HEK293T (cell line): ENCODE measurements around the gene ELMOD1.

ENCODE experiments used
- CTCF ChIA-PET: fragments of 350-600 bp; formaldehyde crosslinking; extraction: SDS; loops from one replicate; lab custom pipeline; 2021; ENCODE audit warnings: antibody characterized with exemption, inconsistent platforms; lab: Yijun Ruan, JAX
- POLR2A ChIA-PET: fragments of 350-600 bp; formaldehyde crosslinking; extraction: SDS; loops from one replicate; lab custom pipeline; 2020; ENCODE audit warnings: antibody characterized with exemption, inconsistent platforms; lab: Yijun Ruan, JAX
- DNase-seq: peaks from one replicate; pipeline ENCODE4 v3.0.0; 2012; ENCODE audit warnings: mixed read lengths; ENCODE audit errors: extremely low spot score
- ARNT ChIP-seq: fragments of 450-650 bp; IDR thresholded peaks from 2 replicates; pipeline ENCODE4 v1.6.1; 2017; ENCODE audit warnings: mild to moderate bottlenecking
- BHLHE40 ChIP-seq: fragments of 450-650 bp; IDR thresholded peaks from 2 replicates; pipeline ENCODE4 v1.6.1; 2016; ENCODE audit warnings: mild to moderate bottlenecking, moderate library complexity, borderline replicate concordance
- CTBP1 ChIP-seq: fragments of 450-650 bp; IDR thresholded peaks from 2 replicates; pipeline ENCODE4 v1.6.1; 2016; ENCODE audit warnings: borderline replicate concordance
- ELF4 ChIP-seq: fragments of 450-650 bp; IDR thresholded peaks from 2 replicates; pipeline ENCODE4 v1.6.1; 2017; ENCODE audit warnings: antibody characterized with exemption
- FOXA1 ChIP-seq: fragments of 450-650 bp; IDR thresholded peaks from 2 replicates; pipeline ENCODE4 v1.6.1; 2016; ENCODE audit warnings: mild to moderate bottlenecking
- FOXK2 ChIP-seq: fragments of 450-650 bp; IDR thresholded peaks from 2 replicates; pipeline ENCODE4 v1.6.1; 2016; ENCODE audit warnings: mild to moderate bottlenecking
- FOXM1 ChIP-seq: fragments of 450-650 bp; IDR thresholded peaks from 2 replicates; pipeline ENCODE4 v1.6.1; 2017; ENCODE audit warnings: mild to moderate bottlenecking, borderline replicate concordance
- HDGF ChIP-seq: fragments of 450-650 bp; IDR thresholded peaks from 2 replicates; pipeline ENCODE4 v1.6.1; 2017; ENCODE audit warnings: antibody characterized with exemption, borderline replicate concordance
- L3MBTL2 ChIP-seq: fragments of 450-650 bp; conservative IDR thresholded peaks from 2 replicates; pipeline ENCODE4 v1.6.1; 2016; ENCODE audit warnings: mild to moderate bottlenecking
- LEF1 ChIP-seq: fragments of 450-650 bp; IDR thresholded peaks from 2 replicates; pipeline ENCODE4 v1.6.1; 2017; ENCODE audit warnings: mild to moderate bottlenecking, borderline replicate concordance
- NFRKB ChIP-seq: fragments of 450-650 bp; IDR thresholded peaks from 2 replicates; pipeline ENCODE4 v1.6.1; 2016; ENCODE audit warnings: mild to moderate bottlenecking, moderate library complexity
- SP1 ChIP-seq: fragments of 450-650 bp; IDR thresholded peaks from 2 replicates; pipeline ENCODE4 v1.6.1; 2017
- SUZ12 ChIP-seq: fragments of 450-650 bp; IDR thresholded peaks from 2 replicates; pipeline ENCODE4 v1.6.1; 2016; ENCODE audit warnings: mild to moderate bottlenecking
- TARDBP ChIP-seq: fragments of 450-650 bp; IDR thresholded peaks from 2 replicates; pipeline ENCODE4 v1.6.1; 2016
- ZNF384 ChIP-seq: fragments of 450-650 bp; IDR thresholded peaks from 2 replicates; pipeline ENCODE4 v1.6.1; 2016
- TF ChIP-seq, protein P1 (sequence below): fragments of 450-650 bp; IDR thresholded peaks from 2 replicates; pipeline ENCODE4 v1.6.1; 2016

Gene ELMOD1

GRCh38 chr11:107708792-107709191 lies 117.8 kb downstream of the ELMOD1 start:
- no peak for DNase-seq
- no peak for TF ChIP-seq FOXM1
- TF ChIP-seq HDGF, result no peak
- no peak for TF ChIP-seq SUZ12
- TF ChIP-seq BHLHE40, result no peak
- ChIA-PET CTCF (no interaction called here), POLR2A (no interaction called here)

GRCh38 chr11:107710301-107710700 lies 119.4 kb downstream of the ELMOD1 start:
- TF ChIP-seq FOXA1 (no peak), FOXM1 (no peak), ELF4 (no peak), BHLHE40 (no peak), SP1 (no peak), LEF1 (no peak), HDGF (no peak), ZNF384 (no peak), CTBP1 (no peak), TARDBP (no peak), NFRKB (no peak), ARNT (no peak)
- TF ChIP-seq, protein P1, sequence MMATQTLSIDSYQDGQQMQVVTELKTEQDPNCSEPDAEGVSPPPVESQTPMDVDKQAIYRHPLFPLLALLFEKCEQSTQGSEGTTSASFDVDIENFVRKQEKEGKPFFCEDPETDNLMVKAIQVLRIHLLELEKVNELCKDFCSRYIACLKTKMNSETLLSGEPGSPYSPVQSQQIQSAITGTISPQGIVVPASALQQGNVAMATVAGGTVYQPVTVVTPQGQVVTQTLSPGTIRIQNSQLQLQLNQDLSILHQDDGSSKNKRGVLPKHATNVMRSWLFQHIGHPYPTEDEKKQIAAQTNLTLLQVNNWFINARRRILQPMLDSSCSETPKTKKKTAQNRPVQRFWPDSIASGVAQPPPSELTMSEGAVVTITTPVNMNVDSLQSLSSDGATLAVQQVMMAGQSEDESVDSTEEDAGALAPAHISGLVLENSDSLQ, result no peak
- CTCF ChIA-PET, result interaction anchor here (0.6 kb wide), 1 partner anchor 18 kb away, joined by 3 read pairs; no protein-coding TSS in a partner anchor
- POLR2A ChIA-PET, result no interaction called here
- no peak for DNase-seq

DNA sequence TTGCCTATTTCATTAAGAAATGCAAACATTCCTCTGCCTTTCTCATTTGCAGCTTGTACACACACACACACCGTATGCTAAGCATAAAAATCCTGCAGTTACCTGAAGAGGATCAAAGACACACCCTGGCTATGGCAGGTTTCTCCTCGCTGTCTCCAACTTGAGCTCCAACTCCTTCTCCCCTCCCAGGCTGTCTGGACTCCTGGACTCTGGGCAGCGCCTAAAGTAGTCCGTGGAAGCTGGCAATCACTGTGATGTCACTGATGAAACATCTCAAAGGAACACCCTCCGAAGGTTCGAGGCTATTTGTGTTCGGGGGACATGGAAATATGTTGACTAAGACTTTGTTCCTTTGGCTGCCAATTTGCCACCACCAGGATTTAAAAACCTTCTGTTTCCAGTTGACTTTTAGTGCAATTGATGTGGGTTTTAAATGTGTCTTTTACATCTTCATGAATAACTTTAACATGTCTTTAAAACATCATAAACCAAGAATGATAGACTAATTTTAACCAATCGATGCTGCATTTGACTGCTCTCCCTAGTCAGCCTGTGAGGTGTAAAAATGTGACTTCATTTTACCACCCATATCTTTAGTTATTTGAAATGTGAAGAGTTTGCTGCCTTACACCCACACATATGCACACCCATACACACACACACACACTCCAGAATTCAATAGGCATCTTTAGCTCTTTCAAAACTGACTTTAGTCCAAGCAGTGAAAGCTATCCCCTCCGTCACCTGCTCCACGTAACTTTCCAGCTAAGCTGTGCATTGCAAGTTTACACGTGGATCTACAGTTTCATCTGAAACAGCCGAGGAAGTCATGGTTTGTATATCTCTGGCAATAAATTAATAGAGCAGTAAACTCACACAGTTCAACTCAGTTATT lies 121.2 kb downstream of the ELMOD1 start, which contains the start of gene SLN:
Gene SLN, minus strand, starts transcription at position 196 of the 895 bp plus-strand sequence.
- no peak for DNase-seq
- TF ChIP-seq, protein P1, result no peak
- TF ChIP-seq ELF4, result no peak
- ChIA-PET CTCF (interaction anchor here (0.6 to 1.5 kb wide), 3 partner anchors 59 to 1092 kb away, joined by 3 to 5 read pairs (median 3); no protein-coding TSS in a partner anchor), POLR2A (no interaction called here)

GRCh38 chr11:107713009-107713408 lies 122.1 kb downstream of the ELMOD1 start:
- TF ChIP-seq HDGF, result no peak
- no peak for TF ChIP-seq L3MBTL2
- no peak for TF ChIP-seq NFRKB
- no peak for TF ChIP-seq ARNT
- TF ChIP-seq ELF4, result no peak
- no peak for TF ChIP-seq FOXA1
- no peak for TF ChIP-seq LEF1
- no peak for TF ChIP-seq TARDBP
- TF ChIP-seq FOXK2, result no peak
- TF ChIP-seq SUZ12, result no peak
- no peak for TF ChIP-seq ZNF384
- ChIA-PET POLR2A (no interaction called here), CTCF (interaction anchor here (1.1 to 1.5 kb wide), 2 partner anchors 58 kb away, joined by 3 to 4 read pairs; no protein-coding TSS in a partner anchor)
- no peak for DNase-seq
